ENCODE results near the gene GRIP1.

GRIP1 gene

GRCh38 chr12:66678338-66679275 lies at the start of gene GRIP1:
Gene GRIP1 (minus strand): TSS chr12:66679076. CDS start chr12:66678904, 172 bp downstream.
- Histone ChIP-seq H2AFZ (ENCODE audit: low read length) (no peak within 1 kb of the TSS), H3F3A (ENCODE audit: insufficient read depth, low read length) (no peaks in the 10 kb centered on the region), H3K4me1 (ENCODE audit: low read length) (no peaks in the 10 kb centered on the region), H3K9ac (ENCODE audit: low read length) (no peak within 1 kb of the TSS), H3K79me2 (ENCODE audit: low read length) (no peaks in the 10 kb centered on the region), H3K4me2 (ENCODE audit: low read depth, low read length) (no peak within 1 kb of the TSS), H3K36me3 (replicated peaks; ENCODE audit: insufficient read depth, low read length) (no peaks in the 10 kb centered on the region), H3K4me3 (ENCODE audit: low read length) (no peak within 1 kb of the TSS), H3K9me3 (replicated peaks; ENCODE audit: insufficient read depth, low read length) (no peaks in the 10 kb centered on the region), H3K27ac (ENCODE audit: low read length) (no peak within 1 kb of the TSS), H3K9me2 (replicated peaks; ENCODE audit: insufficient read depth, low read length) (no peaks in the 10 kb centered on the region), H4K20me1 (ENCODE audit: insufficient read depth, low read length) (no peaks in the 10 kb centered on the region), H3K27me3 (replicated peaks; ENCODE audit: insufficient read depth, low read length) (no peaks in the 10 kb centered on the region)
- no peak for DNase-seq
- TF ChIP-seq EZH2 (optimal IDR thresholded peaks at IDR 0.05; ENCODE audit: low read depth, low read length) = no peak
- no peak for TF ChIP-seq EZH2phosphoT487 (IDR thresholded peaks at IDR 0.05; ENCODE audit: low read length)
- TF ChIP-seq CTCF (IDR thresholded peaks at IDR 0.05; ENCODE audit: low read length) = no peak

DNA sequence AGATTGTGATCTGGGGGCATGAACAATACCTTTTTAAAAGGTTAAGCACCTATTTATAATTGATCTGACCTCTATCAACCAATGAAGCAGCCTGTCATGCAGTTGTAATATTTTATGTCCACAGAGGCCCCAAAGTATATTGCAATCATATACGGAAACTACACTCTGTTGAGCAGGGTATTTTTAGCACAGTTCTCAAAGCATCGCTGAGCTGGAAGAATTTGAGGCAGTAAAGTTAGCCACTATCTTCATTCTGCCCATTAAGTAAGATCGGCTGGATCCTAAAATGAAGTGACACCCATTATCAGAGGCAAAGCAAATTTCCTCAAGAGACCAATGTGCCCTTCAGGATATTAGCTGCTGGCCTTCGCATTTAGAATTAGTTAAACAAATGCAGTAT lies 47.7 kb upstream of the GRIP1 start:
- H3K9me2 ChIP-seq (replicated peaks; ENCODE audit: insufficient read depth, low read length) = no peaks in the 10 kb centered on the region
- no peak for TF ChIP-seq EZH2 (optimal IDR thresholded peaks at IDR 0.05; ENCODE audit: low read depth, low read length)
- TF ChIP-seq CTCF (IDR thresholded peaks at IDR 0.05; ENCODE audit: low read length) = no peak
- TF ChIP-seq EZH2phosphoT487 (IDR thresholded peaks at IDR 0.05; ENCODE audit: low read length) = no peak
- H3F3A ChIP-seq (ENCODE audit: insufficient read depth, low read length) = no peaks in the 10 kb centered on the region
- H3K4me2 ChIP-seq (ENCODE audit: low read depth, low read length) = no peak overlapping the region
- no peaks in the 10 kb centered on the region for H3K79me2 ChIP-seq (ENCODE audit: low read length)
- no peak overlapping the region for H3K27ac ChIP-seq (ENCODE audit: low read length)
- H3K36me3 ChIP-seq (replicated peaks; ENCODE audit: insufficient read depth, low read length) = no peaks in the 10 kb centered on the region
- H2AFZ ChIP-seq (ENCODE audit: low read length) = no peak overlapping the region
- H4K20me1 ChIP-seq (ENCODE audit: insufficient read depth, low read length) = no peaks in the 10 kb centered on the region
- H3K4me3 ChIP-seq (ENCODE audit: low read length) = no peak overlapping the region
- no peaks in the 10 kb centered on the region for H3K9me3 ChIP-seq (replicated peaks; ENCODE audit: insufficient read depth, low read length)
- DNase-seq = no peak
- H3K9ac ChIP-seq (ENCODE audit: low read length) = no peak overlapping the region
- H3K27me3 ChIP-seq (replicated peaks; ENCODE audit: insufficient read depth, low read length) = no peaks in the 10 kb centered on the region
- no peaks in the 10 kb centered on the region for H3K4me1 ChIP-seq (ENCODE audit: low read length)

GRCh38 chr12:66725031-66725430 lies 46.2 kb upstream of the GRIP1 start:
- no peak overlapping the region for H3K27ac ChIP-seq (ENCODE audit: low read length)
- no peak for DNase-seq
- H3K9me2 ChIP-seq (replicated peaks; ENCODE audit: insufficient read depth, low read length) = no peaks in the 10 kb centered on the region
- H3K4me1 ChIP-seq (ENCODE audit: low read length) = no peaks in the 10 kb centered on the region
- no peak overlapping the region for H2AFZ ChIP-seq (ENCODE audit: low read length)
- no peaks in the 10 kb centered on the region for H3K27me3 ChIP-seq (replicated peaks; ENCODE audit: insufficient read depth, low read length)
- H3K9ac ChIP-seq (ENCODE audit: low read length) = no peak overlapping the region
- no peak overlapping the region for H3K4me2 ChIP-seq (ENCODE audit: low read depth, low read length)
- no peaks in the 10 kb centered on the region for H3F3A ChIP-seq (ENCODE audit: insufficient read depth, low read length)
- no peaks in the 10 kb centered on the region for H4K20me1 ChIP-seq (ENCODE audit: insufficient read depth, low read length)
- no peaks in the 10 kb centered on the region for H3K9me3 ChIP-seq (replicated peaks; ENCODE audit: insufficient read depth, low read length)
- no peaks in the 10 kb centered on the region for H3K36me3 ChIP-seq (replicated peaks; ENCODE audit: insufficient read depth, low read length)
- no peak overlapping the region for H3K4me3 ChIP-seq (ENCODE audit: low read length)
- H3K79me2 ChIP-seq (ENCODE audit: low read length) = no peaks in the 10 kb centered on the region
- TF ChIP-seq EZH2phosphoT487 (IDR thresholded peaks at IDR 0.05; ENCODE audit: low read length) = no peak
- no peak for TF ChIP-seq EZH2 (optimal IDR thresholded peaks at IDR 0.05; ENCODE audit: low read depth, low read length)
- no peak for TF ChIP-seq CTCF (IDR thresholded peaks at IDR 0.05; ENCODE audit: low read length)
